Measurements from ENCODE around the gene HOXD11. TPM values are rescaled to one million over a fixed set of nuclear protein-coding genes. Genes with fewer than 3 reads are reported as not detected.
A peak's percentile ranks its signal among the peaks of the same experiment; 100 is the strongest.

HOXD11 gene
- total RNA-seq, 4 donors from 2014 or later = 0.88 to 34.6 (median 8.6) TPM; not detected in 1

DNA sequence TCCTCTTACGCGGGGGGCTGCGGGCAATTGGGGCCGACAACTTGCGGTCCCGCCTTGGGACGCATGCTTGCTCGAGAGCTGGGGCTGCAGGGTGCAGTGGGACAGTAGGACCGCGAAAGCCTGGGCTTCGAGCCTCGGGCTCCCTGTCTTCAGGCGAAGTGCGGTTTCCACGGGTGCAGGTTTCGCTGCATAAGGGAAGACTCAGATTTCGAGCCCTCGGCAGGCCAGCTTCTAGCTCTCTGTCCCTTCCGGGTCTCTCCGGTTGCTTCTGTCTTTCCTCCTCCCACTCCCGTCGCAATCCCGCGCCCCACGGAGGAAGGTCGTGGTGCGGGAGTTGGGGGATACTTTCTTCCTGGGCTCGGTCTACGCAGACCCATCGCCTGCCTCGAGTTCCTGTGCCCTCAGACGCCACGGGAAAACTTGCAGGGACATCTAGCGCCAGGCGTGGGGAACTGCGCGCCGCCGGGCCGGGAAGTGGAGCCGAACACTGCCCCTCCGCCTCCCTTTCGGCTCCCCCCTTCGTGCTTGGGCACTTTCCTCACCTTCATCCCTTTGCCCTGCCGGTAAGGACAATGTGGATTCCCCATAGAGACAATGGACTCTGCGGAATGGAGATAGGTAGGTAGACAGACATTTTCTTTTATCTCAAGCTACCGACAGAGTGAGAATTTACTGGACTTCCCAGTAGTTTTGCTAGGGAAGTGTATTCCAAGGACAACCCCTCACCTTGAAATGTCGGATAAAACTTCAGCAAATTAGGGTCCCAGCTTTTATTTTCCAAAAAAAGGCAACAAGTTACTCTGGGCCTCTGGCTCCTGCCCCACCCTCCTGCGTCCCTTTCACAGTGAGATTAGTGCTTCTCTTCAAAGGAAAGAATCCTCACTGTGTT is 18.8 kb upstream of the HOXD11 start:
- intact Hi-C loops (cut with DNase I; ENCODE audit: low total_unique reads) = loop anchor here (10.0 kb wide), 1 partner anchor 403 kb away; no protein-coding TSS in a partner anchor
- Histone ChIP-seq H3K9me3 (no peaks in the 10 kb centered on the region), H3K27ac (no peak overlapping the region), H3K36me3 (no peaks in the 10 kb centered on the region), H3K4me1 (peaks cover 0 to 10% of the 10 kb centered on the region in 2 donors), H3K27me3 (peaks cover 55 to 87% of the 10 kb centered on the region in 2 donors), H3K4me3 (no peak overlapping the region)
- peak in 1 of 2 donors; percentile 51 for DNase-seq
- TF ChIP-seq POLR2A (IDR thresholded peaks at IDR 0.05) = no peak
- TF ChIP-seq, protein P1, sequence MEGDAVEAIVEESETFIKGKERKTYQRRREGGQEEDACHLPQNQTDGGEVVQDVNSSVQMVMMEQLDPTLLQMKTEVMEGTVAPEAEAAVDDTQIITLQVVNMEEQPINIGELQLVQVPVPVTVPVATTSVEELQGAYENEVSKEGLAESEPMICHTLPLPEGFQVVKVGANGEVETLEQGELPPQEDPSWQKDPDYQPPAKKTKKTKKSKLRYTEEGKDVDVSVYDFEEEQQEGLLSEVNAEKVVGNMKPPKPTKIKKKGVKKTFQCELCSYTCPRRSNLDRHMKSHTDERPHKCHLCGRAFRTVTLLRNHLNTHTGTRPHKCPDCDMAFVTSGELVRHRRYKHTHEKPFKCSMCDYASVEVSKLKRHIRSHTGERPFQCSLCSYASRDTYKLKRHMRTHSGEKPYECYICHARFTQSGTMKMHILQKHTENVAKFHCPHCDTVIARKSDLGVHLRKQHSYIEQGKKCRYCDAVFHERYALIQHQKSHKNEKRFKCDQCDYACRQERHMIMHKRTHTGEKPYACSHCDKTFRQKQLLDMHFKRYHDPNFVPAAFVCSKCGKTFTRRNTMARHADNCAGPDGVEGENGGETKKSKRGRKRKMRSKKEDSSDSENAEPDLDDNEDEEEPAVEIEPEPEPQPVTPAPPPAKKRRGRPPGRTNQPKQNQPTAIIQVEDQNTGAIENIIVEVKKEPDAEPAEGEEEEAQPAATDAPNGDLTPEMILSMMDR (IDR thresholded peaks at IDR 0.05) = peak; percentile 54 to 79 (median 58)

DNA sequence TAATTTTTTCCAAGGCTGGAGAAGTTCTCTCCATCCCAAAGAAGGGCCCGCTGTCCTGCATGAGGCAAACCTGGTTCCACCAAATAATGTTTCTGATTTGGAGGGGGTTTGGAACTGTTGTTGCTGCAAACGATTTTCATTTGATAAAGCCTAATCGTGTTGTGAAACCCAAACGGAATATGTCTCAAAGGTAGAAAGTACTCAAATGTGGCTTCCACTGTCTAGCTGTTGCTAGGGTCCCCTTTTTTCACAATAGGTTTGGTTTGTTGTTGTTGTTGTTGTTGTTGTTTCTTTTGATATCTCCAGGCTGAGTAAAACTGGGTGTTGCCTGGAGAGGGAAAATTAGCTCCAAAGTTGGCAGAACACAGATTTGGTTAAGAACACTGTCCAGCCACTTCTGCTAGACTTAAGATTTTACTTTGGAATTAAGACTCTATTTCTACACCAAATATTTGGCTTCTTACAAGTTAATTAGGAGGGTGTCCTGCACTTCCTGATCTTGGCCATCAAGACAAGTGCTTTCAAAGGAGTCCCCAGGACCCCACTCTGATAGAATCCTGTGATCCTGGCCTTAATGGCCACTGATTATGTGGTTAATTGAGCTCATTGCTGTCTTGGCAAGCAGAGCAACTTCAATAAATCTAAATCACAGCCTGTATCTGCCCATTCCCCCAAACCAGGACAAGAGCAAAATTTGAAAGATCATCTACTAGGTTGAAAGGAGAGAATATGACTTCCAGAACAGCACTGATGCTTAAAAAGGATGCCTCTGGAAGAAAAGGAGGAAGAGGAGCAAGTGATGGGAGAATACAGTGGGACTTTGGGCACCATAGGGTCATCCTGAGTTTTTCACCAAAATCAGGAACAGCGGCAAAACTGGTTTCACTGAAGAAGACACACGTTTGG is 17.9 kb upstream of the HOXD11 start:
- intact Hi-C loops (cut with DNase I; ENCODE audit: low total_unique reads) = loop anchor here (10.0 kb wide), 1 partner anchor 404 kb away; no protein-coding TSS in a partner anchor
- Histone ChIP-seq H3K27ac (no peak overlapping the region), H3K4me3 (no peak overlapping the region), H3K9me3 (no peaks in the 10 kb centered on the region), H3K27me3 (peaks cover 47 to 88% of the 10 kb centered on the region in 2 donors), H3K36me3 (no peaks in the 10 kb centered on the region), H3K4me1 (peaks cover 0 to 12% of the 10 kb centered on the region in 2 donors)
- no peak for TF ChIP-seq POLR2A (IDR thresholded peaks at IDR 0.05)
- TF ChIP-seq, protein P1 (IDR thresholded peaks at IDR 0.05) = no peak
- DNase-seq = no peak

DNA sequence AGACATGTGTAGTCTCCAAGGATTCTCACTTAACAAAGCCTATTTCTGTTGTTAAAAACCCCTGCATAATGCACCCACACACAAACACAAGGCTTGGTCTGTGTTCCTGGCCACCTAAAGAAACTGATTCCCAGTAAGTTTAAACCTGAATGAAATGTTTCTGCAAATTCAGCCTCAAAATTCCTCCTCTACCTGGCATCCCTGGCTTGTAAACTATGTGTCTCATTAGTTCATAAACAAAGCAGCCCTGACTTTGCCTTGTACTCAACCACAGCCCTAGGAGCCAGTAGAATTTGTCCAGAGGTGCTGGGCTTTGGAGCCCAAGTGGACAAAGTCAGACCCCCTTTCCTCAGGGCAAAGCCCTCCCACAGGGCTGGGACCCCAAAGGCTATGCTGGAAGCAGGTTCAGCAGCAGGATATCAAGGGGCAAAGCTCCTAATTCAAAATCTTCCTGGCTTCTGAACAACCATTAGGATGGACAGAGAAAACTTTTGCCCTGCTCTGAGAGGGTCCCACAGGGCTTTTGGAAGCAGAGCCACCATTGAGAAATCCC is 17.2 kb upstream of the HOXD11 start:
- Histone ChIP-seq H3K4me1 (peaks cover 0 to 12% of the 10 kb centered on the region in 2 donors), H3K9me3 (no peaks in the 10 kb centered on the region), H3K4me3 (no peak overlapping the region), H3K27ac (no peak overlapping the region), H3K36me3 (no peaks in the 10 kb centered on the region), H3K27me3 (peaks cover 51 to 88% of the 10 kb centered on the region in 2 donors)
- TF ChIP-seq, protein P1 (IDR thresholded peaks at IDR 0.05) = no peak
- TF ChIP-seq POLR2A (IDR thresholded peaks at IDR 0.05) = no peak
- intact Hi-C loops (cut with DNase I; ENCODE audit: low total_unique reads) = loop anchor here (10.0 kb wide), 1 partner anchor 405 kb away; no protein-coding TSS in a partner anchor
- DNase-seq = no peak

DNA sequence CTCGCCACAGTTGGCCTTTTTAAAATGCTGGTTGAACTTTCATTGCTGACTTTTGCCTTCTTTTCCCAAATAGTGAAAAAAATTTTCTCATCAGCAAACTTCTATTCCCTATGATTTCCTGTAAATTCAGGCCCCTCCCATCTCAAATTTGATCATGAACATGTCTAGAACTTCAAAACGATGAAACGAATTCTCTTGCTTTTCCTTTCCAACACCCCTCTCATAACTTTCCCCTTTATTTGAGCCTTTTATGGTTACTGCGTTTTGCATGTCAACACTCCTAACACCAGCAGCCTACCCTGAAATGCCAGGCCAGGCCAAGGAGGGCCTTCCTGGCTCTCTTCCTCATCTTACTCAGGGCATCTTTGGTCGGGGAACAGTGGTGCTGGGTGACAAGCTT is 16.2 kb upstream of the HOXD11 start:
- Histone ChIP-seq H3K27ac (no peak overlapping the region), H3K27me3 (peaks cover 51 to 90% of the 10 kb centered on the region in 2 donors), H3K4me1 (peaks cover 0 to 12% of the 10 kb centered on the region in 2 donors), H3K36me3 (no peaks in the 10 kb centered on the region), H3K9me3 (no peaks in the 10 kb centered on the region), H3K4me3 (no peak overlapping the region)
- intact Hi-C loops (cut with DNase I; ENCODE audit: low total_unique reads) = no loop called here
- TF ChIP-seq POLR2A (IDR thresholded peaks at IDR 0.05) = no peak
- TF ChIP-seq, protein P1 (IDR thresholded peaks at IDR 0.05) = no peak
- no peak for DNase-seq
